CD4-positive, alpha-beta memory T cell (primary cell): ENCODE measurements around the gene REEP6. TPM values are rescaled to one million over a fixed set of nuclear protein-coding genes. Genes with fewer than 3 reads are reported as not detected.

Experiments used
- polyA plus RNA-seq, 2 donors: library from polyadenylated mRNA; unstranded; fragments of 300-500 nt; fragmentation: Illumina TruSeq; gene quantifications; one replicate each; pipeline ENCODE4 v1.2.3, GENCODE V29; 2021
- total RNA-seq, 2 experiments: library from RNA; stranded (reverse); gene quantifications; one replicate each; pipeline ENCODE4 v1.2.3, GENCODE V29; 2021

Gene REEP6
- total and polyA plus RNA-seq, 4 experiments from 2014 or later, result 1.00 to 3.3 (median 2.9) TPM

Other genes with a start within 250 kb of the REEP6 start
- 100 to 1,000 TPM; 105 to 108 TPM for gene ATP5F1D, start 249.4 kb upstream of the REEP6 start, total RNA-seq
- gene ATP5F1D, start 249.4 kb upstream of the REEP6 start, polyA plus RNA-seq, result 100 to 1,000 TPM; 133 to 243 TPM
- gene MIDN, start 242.6 kb upstream of the REEP6 start, total RNA-seq, result 10 to 100 TPM; 30.3 to 34.0 TPM
- 1 to 10 TPM in 1 of 2 donors, under 1 TPM in 1; 0.75 to 6.1 TPM for gene MIDN, start 242.6 kb upstream of the REEP6 start, polyA plus RNA-seq
- gene CIRBP, start 221.8 kb upstream of the REEP6 start, total RNA-seq, result 100 to 1,000 TPM; 574 to 638 TPM
- 100 to 1,000 TPM; 160 to 257 TPM for gene CIRBP, start 221.8 kb upstream of the REEP6 start, polyA plus RNA-seq
- 10 to 100 TPM; 50.5 to 54.2 TPM for gene FAM174C, start 215.7 kb upstream of the REEP6 start, total RNA-seq
- gene FAM174C, start 215.7 kb upstream of the REEP6 start, polyA plus RNA-seq, result 100 to 1,000 TPM in 1 of 2 donors, 10 to 100 TPM in 1; 57.2 to 114 TPM
- gene EFNA2, start 205.3 kb upstream of the REEP6 start, total RNA-seq, result not detected
- not detected for gene EFNA2, start 205.3 kb upstream of the REEP6 start, polyA plus RNA-seq
- 10 to 100 TPM; 68.6 to 73.5 TPM for gene NDUFS7, start 107.3 kb upstream of the REEP6 start, total RNA-seq
- 100 to 1,000 TPM; 180 to 193 TPM for gene NDUFS7, start 107.3 kb upstream of the REEP6 start, polyA plus RNA-seq
- gene GAMT, start 89.6 kb upstream of the REEP6 start, total RNA-seq, result 10 to 100 TPM; 15.9 to 16.2 TPM
- gene GAMT, start 89.6 kb upstream of the REEP6 start, polyA plus RNA-seq, result 10 to 100 TPM; 19.3 to 20.3 TPM
- 100 to 1,000 TPM; 143 to 152 TPM for gene DAZAP1, start 83.6 kb upstream of the REEP6 start, total RNA-seq
- 1 to 10 TPM; 2.5 to 9.1 TPM for gene DAZAP1, start 83.6 kb upstream of the REEP6 start, polyA plus RNA-seq
- 1,000 to 10,000 TPM; 1,715 to 1,828 TPM for gene RPS15, start 52.8 kb upstream of the REEP6 start, total RNA-seq
- 1,000 to 10,000 TPM; 2,575 to 2,757 TPM for gene RPS15, start 52.8 kb upstream of the REEP6 start, polyA plus RNA-seq
- gene APC2, start 41.1 kb upstream of the REEP6 start, total RNA-seq, result not detected
- not detected for gene APC2, start 41.1 kb upstream of the REEP6 start, polyA plus RNA-seq
- 10 to 100 TPM; 68.8 to 79.8 TPM for gene C19orf25, start 12.0 kb upstream of the REEP6 start, total RNA-seq
- 10 to 100 TPM; 41.5 to 48.9 TPM for gene C19orf25, start 12.0 kb upstream of the REEP6 start, polyA plus RNA-seq
- gene PCSK4, start 831 bp upstream of the REEP6 start, total RNA-seq, result 1 to 10 TPM; 3.1 to 3.7 TPM
- not detected for gene PCSK4, start 831 bp upstream of the REEP6 start, polyA plus RNA-seq
- 1 to 10 TPM; 2.4 to 3.6 TPM for gene ADAMTSL5, start 21.8 kb downstream of the REEP6 start, total RNA-seq
- 1 to 10 TPM; 1.5 to 2.3 TPM for gene ADAMTSL5, start 21.8 kb downstream of the REEP6 start, polyA plus RNA-seq
- gene PLK5, start 32.9 kb downstream of the REEP6 start, total RNA-seq, result not detected
- not detected for gene PLK5, start 32.9 kb downstream of the REEP6 start, polyA plus RNA-seq
- 1 to 10 TPM; 4.5 to 4.9 TPM for gene MEX3D, start 77.1 kb downstream of the REEP6 start, total RNA-seq
- under 1 TPM in 1 of 2 donors, not detected in 1; 0.16 TPM for gene MEX3D, start 77.1 kb downstream of the REEP6 start, polyA plus RNA-seq
- 10 to 100 TPM; 56.9 to 62.8 TPM for gene MBD3, start 101.7 kb downstream of the REEP6 start, total RNA-seq
- 10 to 100 TPM in 1 of 2 donors, 1 to 10 TPM in 1; 3.9 to 12.2 TPM for gene MBD3, start 101.7 kb downstream of the REEP6 start, polyA plus RNA-seq
- gene UQCR11, start 114.3 kb downstream of the REEP6 start, total RNA-seq, result 100 to 1,000 TPM; 157 to 158 TPM
- 100 to 1,000 TPM; 623 to 668 TPM for gene UQCR11, start 114.3 kb downstream of the REEP6 start, polyA plus RNA-seq
- gene TCF3, start 161.4 kb downstream of the REEP6 start, total RNA-seq, result 10 to 100 TPM; 72.0 to 75.7 TPM
- gene TCF3, start 161.4 kb downstream of the REEP6 start, polyA plus RNA-seq, result 10 to 100 TPM in 1 of 2 donors, 1 to 10 TPM in 1; 1.8 to 13.3 TPM